Testis (tissue), 2 donors: ENCODE data around the gene DPYD.

Experiments
- CTCF ChIP-seq, 3 experiments: fragments of 450-650 bp in 2 of 3; fragments of 200-600 bp in 1 of 3; sonication (generic) in 1 of 3; IDR thresholded peaks; one replicate each; pipeline ENCODE4 v1.5.1; 2016 to 2019; ENCODE audit warnings: antibody characterized with exemption in 3 of 3, mild to moderate bottlenecking in 2 of 3, moderate library complexity in 1 of 3
- POLR2A ChIP-seq: fragments of 450-650 bp; IDR thresholded peaks from one replicate; pipeline ENCODE4 v1.6.1; 2017; ENCODE audit warnings: antibody characterized with exemption, mild to moderate bottlenecking, moderate library complexity

- no peak for TF ChIP-seq POLR2A
- no peak for TF ChIP-seq CTCF (IDR thresholded peaks at IDR 0.05)
Measured at GRCh38 chr1:97573553-97573952, 347.3 kb downstream of the DPYD start.
